Measurements from ENCODE around the gene PRAMEF13.
"Not testable (repeated sequence)": the region's sequence is repeated elsewhere in the genome, so short reads cannot be mapped to it uniquely, and the experiment has no call there.

PRAMEF13 gene

DNA sequence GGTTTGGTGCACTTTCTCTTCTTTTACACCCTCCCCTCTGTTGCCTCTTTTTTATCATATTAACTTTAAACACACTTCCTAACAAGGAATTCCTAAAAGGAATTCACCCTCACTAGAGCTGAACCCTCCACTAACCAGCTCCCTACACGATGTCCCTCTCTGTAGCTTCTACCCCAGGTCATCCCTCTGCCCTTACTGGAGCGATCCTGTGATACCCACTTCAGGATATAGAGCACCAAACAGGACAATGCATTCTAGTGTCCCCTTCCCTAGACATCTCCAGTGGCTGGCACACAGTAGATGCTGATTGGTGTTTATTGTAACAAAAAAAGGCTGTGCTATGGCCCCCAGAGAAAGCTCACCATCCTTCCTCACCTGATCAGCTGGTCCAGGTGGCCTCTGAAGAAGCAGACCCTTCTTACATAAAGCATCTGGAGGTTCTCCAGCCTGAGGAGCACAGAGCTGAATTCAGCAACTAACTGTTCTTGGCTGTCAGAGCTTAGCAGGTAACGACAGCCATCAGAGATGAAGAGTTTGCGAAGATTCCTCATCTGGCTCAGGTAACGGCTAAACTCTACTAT lies 23.4 kb upstream of the PRAMEF13 start:
- Mint-ChIP-seq H3K27me3 (no peaks in the 10 kb centered on the region), H3K36me3 (ENCODE audit: low read depth) (no peaks in the 10 kb centered on the region), H3K9me3 (no peaks in the 10 kb centered on the region), H3K4me1 (ENCODE audit: low read depth) (no peaks in the 10 kb centered on the region), H3K27ac (no peak overlapping the region), H3K4me3 (no peak overlapping the region)

GRCh38 chr1:13222788-13223187 lies 21.6 kb upstream of the PRAMEF13 start:
- H3K36me3 Mint-ChIP-seq (ENCODE audit: low read depth); H3K27ac Mint-ChIP-seq; H3K4me1 Mint-ChIP-seq (ENCODE audit: low read depth); H3K27me3 Mint-ChIP-seq; H3K4me3 Mint-ChIP-seq; H3K9me3 Mint-ChIP-seq: not testable (repeated sequence)

DNA sequence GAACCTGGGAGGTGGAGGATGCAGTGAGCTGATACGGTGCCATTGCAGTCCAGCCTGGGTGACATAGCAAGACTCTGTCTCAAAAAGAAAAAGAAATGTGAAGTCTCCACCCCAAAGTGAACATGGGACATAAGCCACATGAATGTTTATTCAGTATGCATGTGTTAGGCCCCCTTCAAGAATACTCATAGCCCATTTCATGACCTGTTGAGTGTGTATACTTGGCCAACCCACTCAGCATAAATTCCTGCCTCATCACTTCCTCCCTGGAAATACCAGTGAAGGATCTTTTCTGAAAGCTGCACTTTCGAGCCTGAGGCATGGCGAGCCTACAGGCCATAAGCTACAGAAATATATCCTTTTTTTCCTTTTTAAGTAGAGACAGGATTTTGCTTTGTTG lies 18.0 kb upstream of the PRAMEF13 start:
- H3K27ac Mint-ChIP-seq; H3K9me3 Mint-ChIP-seq; H3K27me3 Mint-ChIP-seq; H3K36me3 Mint-ChIP-seq (ENCODE audit: low read depth); H3K4me3 Mint-ChIP-seq; H3K4me1 Mint-ChIP-seq (ENCODE audit: low read depth): not testable (repeated sequence)

DNA sequence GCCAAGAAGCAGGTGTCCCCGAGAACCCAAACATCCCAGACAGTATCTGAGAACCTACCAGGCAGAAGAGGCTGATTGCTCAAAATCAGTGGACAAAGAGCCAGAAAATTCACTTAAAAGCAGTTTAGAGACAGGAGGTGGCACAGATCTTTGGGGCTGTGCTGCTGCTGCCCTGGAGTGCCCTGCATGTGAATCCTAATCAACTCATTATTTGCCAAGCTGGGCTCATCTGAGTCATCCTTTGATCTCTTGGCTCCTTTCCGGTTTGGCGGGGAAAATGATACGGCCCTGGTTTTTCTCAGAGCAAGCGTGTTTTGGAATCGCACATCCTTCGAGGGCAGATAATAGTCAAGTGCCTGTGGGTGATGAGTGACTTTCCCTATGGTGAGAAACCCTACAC lies 15.4 kb upstream of the PRAMEF13 start:
- not testable (repeated sequence) for H3K4me1 Mint-ChIP-seq (ENCODE audit: low read depth); H3K4me3 Mint-ChIP-seq; H3K27ac Mint-ChIP-seq; H3K9me3 Mint-ChIP-seq; H3K36me3 Mint-ChIP-seq (ENCODE audit: low read depth); H3K27me3 Mint-ChIP-seq

GRCh38 chr1:13208712-13209111 lies 7.5 kb upstream of the PRAMEF13 start:
- not testable (repeated sequence) for H3K36me3 Mint-ChIP-seq (ENCODE audit: low read depth); H3K27me3 Mint-ChIP-seq; H3K4me1 Mint-ChIP-seq (ENCODE audit: low read depth); H3K9me3 Mint-ChIP-seq; H3K4me3 Mint-ChIP-seq; H3K27ac Mint-ChIP-seq

- H3K27me3 Mint-ChIP-seq; H3K27ac Mint-ChIP-seq; H3K4me1 Mint-ChIP-seq (ENCODE audit: low read depth); H3K9me3 Mint-ChIP-seq; H3K4me3 Mint-ChIP-seq; H3K36me3 Mint-ChIP-seq (ENCODE audit: low read depth): not testable (repeated sequence)
Measured at GRCh38 chr1:13171548-13171947, 29.7 kb downstream of the PRAMEF13 start, which contains the start of gene PRAMEF9. Gene PRAMEF9, plus strand, starts transcription at chr1:13171848. Its CDS starts 3,433 bp downstream, at chr1:13175281.

DNA sequence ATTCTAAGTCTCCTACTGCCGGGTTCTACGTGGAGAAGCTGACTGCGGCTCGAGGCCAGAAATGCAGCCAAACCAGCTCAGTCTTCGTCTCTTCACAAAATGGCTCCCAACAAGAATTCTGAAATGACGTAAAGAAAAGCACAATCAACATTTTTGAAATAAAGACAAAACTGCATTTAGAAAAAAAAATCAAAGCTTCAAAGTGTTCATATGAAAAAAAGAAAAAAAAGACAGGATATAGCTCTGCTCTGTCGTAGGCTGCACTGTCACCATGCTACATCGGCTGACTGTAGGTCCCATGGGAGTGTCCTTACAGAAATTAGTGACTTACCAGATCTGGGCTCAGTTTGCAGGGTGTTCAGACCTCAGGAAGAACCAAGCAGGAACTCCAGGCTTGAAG lies 35.7 kb downstream of the PRAMEF13 start, which contains the start of gene HNRNPCL4:
TSS of gene HNRNPCL4 (minus strand) at position 101 of the 400 bp plus-strand sequence. CDS start 164 bp downstream, outside the sequence.
- not testable (repeated sequence) for H3K27me3 Mint-ChIP-seq; H3K36me3 Mint-ChIP-seq (ENCODE audit: low read depth); H3K4me3 Mint-ChIP-seq; H3K9me3 Mint-ChIP-seq; H3K27ac Mint-ChIP-seq; H3K4me1 Mint-ChIP-seq (ENCODE audit: low read depth)

- H3K4me1 Mint-ChIP-seq (ENCODE audit: low read depth); H3K9me3 Mint-ChIP-seq; H3K27ac Mint-ChIP-seq; H3K27me3 Mint-ChIP-seq; H3K4me3 Mint-ChIP-seq; H3K36me3 Mint-ChIP-seq (ENCODE audit: low read depth): not testable (repeated sequence)
Measured at GRCh38 chr1:13155909-13156308, 45.3 kb downstream of the PRAMEF13 start, which contains the start of gene PRAMEF26. Gene PRAMEF26, minus strand, starts transcription at chr1:13156009. Its CDS starts 2,914 bp downstream, at chr1:13153095.

All from stimulated activated naive CD8-positive, alpha-beta T cell treated with anti-CD3 and anti-CD28 coated beads, Interleukin-15, Interleukin-2, amounts not matched to agents 100 ng/mL and 50 ng/mL, for 24 hours (primary cell).